H1 (cell line): ENCODE results near the gene PEX14. TPM values are rescaled to one million over a fixed set of nuclear protein-coding genes. Genes with fewer than 3 reads are reported as not detected.

Experiments used
- FOSL1 ChIP-seq: IDR thresholded peaks from 2 replicates; pipeline ENCODE4 v1.6.1; 2011; ENCODE audit warnings: mild to moderate bottlenecking, low read depth, low read length, moderate library complexity; ENCODE audit not compliant: insufficient read depth
- GABPA ChIP-seq: IDR thresholded peaks from 2 replicates; pipeline ENCODE4 v1.6.1; 2011; ENCODE audit warnings: mild to moderate bottlenecking, low read length, moderate library complexity, borderline replicate concordance; ENCODE audit not compliant: insufficient read depth
- RNF2 ChIP-seq: fragments of 200-900, 300-1000 bp; sonication (generic); IDR thresholded peaks from 2 replicates; pipeline ENCODE4 v1.7.1; 2016; ENCODE audit warnings: borderline replicate concordance, low read depth, mild to moderate bottlenecking, antibody characterized with exemption, low read length; ENCODE audit not compliant: poor library complexity, severe bottlenecking; ENCODE audit errors: missing control alignments
- SP1 ChIP-seq: IDR thresholded peaks from 2 replicates; pipeline ENCODE4 v1.6.1; 2011; ENCODE audit warnings: low read depth, low read length
- polyA plus RNA-seq, 7 experiments: library from polyadenylated mRNA; depleted of rRNA in 3 of 7; stranded (reverse) in 5 of 7; unstranded in 2 of 7; fragments of >200 nt in 5 of 7; fragments of 200-250 nt in 2 of 7; gene quantifications; 1 replicate in 5 of 7; 2 replicates in 1 of 7; 4 replicates in 1 of 7; pipeline versions ENCODE4 v1.2.1 to v1.2.3, GENCODE V29; 2011 to 2013; ENCODE audit warnings: missing spikeins in 2 of 7, mixed read lengths in 2 of 7
- total RNA-seq: library from RNA; stranded (reverse); fragmentation: NEBNext Ultra II Directional; extraction: Animal tissue kit (Norgen Biotek cat#: 25700); gene quantifications from 2 replicates; pipeline ENCODE4 v1.2.1, GENCODE V29; 2021
- TF ChIP-seq, protein P1 (sequence below): IDR thresholded peaks from 2 replicates; pipeline ENCODE4 v1.6.1; 2012; ENCODE audit warnings: low read length, inconsistent platforms

PEX14 gene
- total and polyA plus RNA-seq, 2 of the 8 experiments (the other 6 are each of a cell fraction or from before 2014, with no cell fraction given) = 13.0 to 19.8 TPM

GRCh38 chr1:10530756-10531495 is 56.2 kb downstream of the PEX14 start (continued):
- TF ChIP-seq GABPA = no peak
- no peak for TF ChIP-seq SP1
- TF ChIP-seq, protein P1, sequence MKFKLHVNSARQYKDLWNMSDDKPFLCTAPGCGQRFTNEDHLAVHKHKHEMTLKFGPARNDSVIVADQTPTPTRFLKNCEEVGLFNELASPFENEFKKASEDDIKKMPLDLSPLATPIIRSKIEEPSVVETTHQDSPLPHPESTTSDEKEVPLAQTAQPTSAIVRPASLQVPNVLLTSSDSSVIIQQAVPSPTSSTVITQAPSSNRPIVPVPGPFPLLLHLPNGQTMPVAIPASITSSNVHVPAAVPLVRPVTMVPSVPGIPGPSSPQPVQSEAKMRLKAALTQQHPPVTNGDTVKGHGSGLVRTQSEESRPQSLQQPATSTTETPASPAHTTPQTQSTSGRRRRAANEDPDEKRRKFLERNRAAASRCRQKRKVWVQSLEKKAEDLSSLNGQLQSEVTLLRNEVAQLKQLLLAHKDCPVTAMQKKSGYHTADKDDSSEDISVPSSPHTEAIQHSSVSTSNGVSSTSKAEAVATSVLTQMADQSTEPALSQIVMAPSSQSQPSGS = no peak
- no peak for TF ChIP-seq FOSL1
- TF ChIP-seq RNF2 = no peak
